ENCODE measurements around the gene KRI1.
A peak's percentile ranks its signal among the peaks of the same experiment; 100 is the strongest.
"Not testable (repeated sequence)": the region's sequence is repeated elsewhere in the genome, so short reads cannot be mapped to it uniquely, and the experiment has no call there.

KRI1 gene

GRCh38 chr19:10574462-10574861 is 8.7 kb upstream of the KRI1 start:
- no peak for DNase-seq

- not testable (repeated sequence) for DNase-seq
Observed at GRCh38 chr19:10573793-10574192, 8.0 kb upstream of the KRI1 start.

GRCh38 chr19:10568826-10569651 is 3.2 kb upstream of the KRI1 start, which contains the start of gene CDKN2D:
Gene CDKN2D (minus strand): TSS chr19:10568979. CDS start chr19:10568653, 326 bp downstream.
- peak; percentile 99 for DNase-seq

GRCh38 chr19:10568062-10568825 is 2.4 kb upstream of the KRI1 start:
- DNase-seq, result peak; percentile 18

GRCh38 chr19:10567656-10568055 is 1.8 kb upstream of the KRI1 start:
- no peak for DNase-seq

- DNase-seq, result no peak
Observed at GRCh38 chr19:10566658-10567410, 1.0 kb upstream of the KRI1 start.

GRCh38 chr19:10566408-10566657 is 523 bp upstream of the KRI1 start:
- no peak for DNase-seq

- DNase-seq, result peak; percentile 71
Observed at GRCh38 chr19:10565028-10565566, 713 bp downstream of the KRI1 start.

- DNase-seq, result no peak
Observed at GRCh38 chr19:10562609-10563008, 3.2 kb downstream of the KRI1 start.

- no peak for DNase-seq
Observed at GRCh38 chr19:10560154-10560553, 5.7 kb downstream of the KRI1 start.

- no peak for DNase-seq
Observed at GRCh38 chr19:10557603-10558197, 8.1 kb downstream of the KRI1 start.

- no peak for DNase-seq
Observed at GRCh38 chr19:10555610-10555973, 10.2 kb downstream of the KRI1 start.

GRCh38 chr19:10554760-10555609 is 10.8 kb downstream of the KRI1 start:
- no peak for DNase-seq

GRCh38 chr19:10553943-10554381 is 11.8 kb downstream of the KRI1 start:
- no peak for DNase-seq

- DNase-seq, result no peak
Observed at GRCh38 chr19:10553087-10553667, 12.6 kb downstream of the KRI1 start.

GRCh38 chr19:10552510-10553053 is 13.2 kb downstream of the KRI1 start:
- DNase-seq, result no peak

- peak; percentile 36 for DNase-seq
Observed at GRCh38 chr19:10551698-10552301, 14.0 kb downstream of the KRI1 start.

- not testable (repeated sequence) for DNase-seq
Observed at GRCh38 chr19:10551006-10551405, 14.8 kb downstream of the KRI1 start.

GRCh38 chr19:10550336-10550735 is 15.5 kb downstream of the KRI1 start:
- no peak for DNase-seq

- DNase-seq, result no peak
Observed at GRCh38 chr19:10549733-10550132, 16.1 kb downstream of the KRI1 start.
